Epidermal melanocyte (primary cell): ENCODE data around the gene SIGLEC8.
A peak's percentile ranks its signal among the peaks of the same experiment; 100 is the strongest.
"Not testable (repeated sequence)": the region's sequence is repeated elsewhere in the genome, so short reads cannot be mapped to it uniquely, and the experiment has no call there.

Experiments
- DNase-seq: peaks from one replicate; pipeline ENCODE4 v3.0.0; 2011; ENCODE audit warnings: low spot score; ENCODE audit not compliant: insufficient read length

Gene SIGLEC8

GRCh38 chr19:51448011-51448410, 10.2 kb downstream of the SIGLEC8 start:
- no peak for DNase-seq

DNA sequence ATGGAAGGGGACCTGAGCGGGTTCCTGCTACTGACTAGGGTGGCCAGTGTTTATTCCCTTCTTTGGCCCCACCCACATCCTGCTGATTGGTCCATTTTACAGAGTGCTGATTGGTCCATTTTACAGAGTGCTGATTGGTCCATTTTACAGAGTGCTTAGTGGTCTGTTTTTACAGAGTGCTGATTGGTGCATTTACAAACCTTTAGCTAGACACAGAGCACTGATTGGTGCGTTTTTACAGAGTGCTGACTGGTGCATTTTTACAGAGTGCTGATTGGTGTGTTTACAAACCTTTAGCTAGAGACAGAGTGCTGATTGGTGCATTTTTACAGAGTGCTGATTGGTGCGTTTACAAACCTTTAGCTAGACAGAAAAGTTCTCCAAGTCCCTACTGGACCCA, 10.7 kb downstream of the SIGLEC8 start:
- not testable (repeated sequence) for DNase-seq

GRCh38 chr19:51441410-51442390, 16.6 kb downstream of the SIGLEC8 start:
- no peak for DNase-seq

DNA sequence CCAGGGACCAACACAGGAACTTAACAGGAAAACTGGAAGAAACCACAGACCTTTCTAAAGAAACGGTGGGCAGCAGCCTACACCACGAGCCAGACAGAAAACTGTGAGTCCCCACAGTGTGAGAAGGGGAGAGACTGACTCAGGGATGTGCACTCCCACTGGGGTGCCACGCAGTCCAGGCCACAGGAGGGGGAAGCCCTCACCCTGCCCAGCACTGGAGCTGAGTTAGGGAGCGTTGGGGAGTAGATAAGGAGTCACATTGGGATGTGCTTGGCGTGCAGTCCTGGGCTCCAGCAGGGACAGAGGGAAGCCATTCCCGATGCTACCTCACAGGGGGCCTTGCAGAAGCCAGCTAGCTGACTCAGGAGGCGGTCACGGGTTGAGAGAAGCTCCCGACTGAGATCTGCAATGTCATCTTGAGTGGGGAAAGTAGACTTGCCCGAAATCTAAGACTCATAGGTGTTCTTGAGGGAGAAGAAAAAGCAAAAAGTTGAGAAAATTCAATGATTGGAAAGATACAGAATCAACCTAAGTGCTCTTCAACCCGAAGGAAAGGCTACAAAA, 17.3 kb downstream of the SIGLEC8 start:
- DNase-seq: no peak

GRCh38 chr19:51440052-51440451, 18.2 kb downstream of the SIGLEC8 start:
- DNase-seq: no peak

DNA sequence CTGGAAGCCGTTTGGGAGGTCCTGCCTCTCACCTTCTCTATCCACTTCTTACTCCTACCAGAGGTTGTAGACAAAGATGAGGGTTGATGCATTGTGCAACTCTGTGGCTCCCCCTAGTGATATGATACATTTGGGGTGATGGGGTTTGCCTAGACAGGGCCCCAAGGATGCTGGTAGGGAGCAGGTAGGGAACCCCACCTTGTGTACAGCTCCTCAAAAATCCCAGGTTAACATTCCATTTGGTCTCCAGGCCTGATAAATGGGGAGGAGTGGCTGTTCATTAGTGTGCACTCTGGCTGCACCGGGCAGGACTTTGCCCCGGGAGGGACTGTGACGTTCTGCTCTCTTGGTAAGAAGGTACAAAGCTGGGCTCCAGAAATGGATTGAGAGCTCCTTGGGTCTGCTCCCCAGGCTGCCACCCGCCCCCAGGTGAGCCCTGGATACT, 19.2 kb downstream of the SIGLEC8 start:
- DNase-seq: no peak

DNA sequence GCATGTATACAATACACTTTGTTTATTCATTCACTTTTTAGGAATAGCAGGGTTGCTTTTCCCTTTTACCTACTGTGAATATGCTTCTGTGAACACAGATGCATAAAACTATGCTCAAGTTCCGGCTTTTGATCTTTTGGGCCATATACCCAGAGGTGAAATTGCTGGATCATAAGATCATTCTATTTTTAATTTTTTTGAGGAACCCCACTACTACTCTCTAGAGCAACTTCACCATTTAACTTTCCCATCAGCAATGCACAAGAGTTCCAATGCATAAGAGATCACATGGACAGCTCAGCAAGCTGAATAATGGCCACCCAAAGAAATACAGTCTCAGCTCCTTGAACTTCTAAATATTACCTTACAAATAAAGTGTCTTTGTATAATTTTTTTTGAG, 23.8 kb downstream of the SIGLEC8 start:
- DNase-seq: no peak

GRCh38 chr19:51433043-51433442, 25.2 kb downstream of the SIGLEC8 start:
- DNase-seq: no peak

- DNase-seq: no peak
Observed at GRCh38 chr19:51431124-51431523, 27.1 kb downstream of the SIGLEC8 start.

GRCh38 chr19:51430221-51430620, 28.0 kb downstream of the SIGLEC8 start:
- no peak for DNase-seq

DNA sequence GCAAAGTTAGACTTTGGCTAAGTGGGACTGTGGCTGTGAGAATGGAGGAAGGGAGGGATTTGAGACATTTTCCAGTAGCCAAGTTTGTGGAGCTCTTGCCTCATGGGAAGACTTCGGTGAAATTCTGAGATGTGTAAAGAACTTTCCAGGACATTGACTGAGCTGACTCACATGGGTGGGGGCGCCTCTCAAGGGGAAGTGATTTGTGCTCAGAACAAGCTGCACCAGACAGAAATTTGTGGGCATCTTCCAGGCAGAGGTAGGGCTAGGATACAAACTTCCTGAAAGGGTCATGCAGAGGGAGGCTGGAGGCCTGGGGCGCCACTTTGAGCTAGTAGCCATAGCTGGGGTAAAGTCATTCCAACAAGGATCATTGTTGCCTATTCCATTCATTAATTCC, 31.1 kb downstream of the SIGLEC8 start:
- DNase-seq: no peak

DNA sequence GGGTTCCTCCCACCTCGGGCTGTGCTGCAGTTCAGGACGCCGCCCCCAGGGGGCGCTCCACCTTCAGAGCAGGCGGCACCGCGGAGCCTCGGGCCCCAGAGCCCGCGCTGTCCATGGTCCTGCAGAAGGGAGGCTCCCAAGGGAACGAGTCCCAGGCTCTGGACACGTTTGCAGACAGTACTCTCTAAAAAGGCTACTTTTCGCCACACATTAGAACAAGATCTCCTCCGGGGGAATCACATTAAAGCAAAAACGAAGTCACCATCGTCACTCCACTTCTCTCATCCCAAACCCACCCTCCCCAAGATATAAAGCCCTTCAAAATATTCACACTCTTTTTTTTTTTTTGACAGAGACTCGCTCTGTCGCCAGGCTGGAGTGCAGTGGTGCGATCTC, 36.2 kb downstream of the SIGLEC8 start:
- DNase-seq: peak; percentile 44

GRCh38 chr19:51421229-51422052, 36.8 kb downstream of the SIGLEC8 start:
- DNase-seq: no peak

- DNase-seq: not testable (repeated sequence)
Observed at GRCh38 chr19:51420511-51420910, 37.7 kb downstream of the SIGLEC8 start.

DNA sequence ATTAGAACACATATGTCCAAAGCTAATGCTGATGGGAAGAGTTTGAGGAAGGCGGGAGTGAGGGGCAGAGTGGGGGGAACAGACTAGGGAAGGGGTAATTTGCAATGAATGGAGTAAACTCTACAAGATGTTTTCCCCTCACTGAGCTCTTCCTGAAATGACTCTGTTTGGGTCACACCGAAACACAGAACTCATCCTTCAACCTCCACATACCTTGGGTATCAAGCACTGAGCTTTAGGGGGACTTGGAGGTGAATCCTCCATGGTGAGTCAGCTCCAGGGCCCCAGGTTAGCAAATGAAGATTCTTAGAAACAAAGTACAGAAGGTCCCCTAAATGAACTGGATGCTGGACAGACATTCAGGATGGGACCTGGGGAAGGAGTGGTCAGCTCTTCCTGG, 39.5 kb downstream of the SIGLEC8 start:
- DNase-seq: no peak

GRCh38 chr19:51417810-51418157, 40.5 kb downstream of the SIGLEC8 start:
- DNase-seq: no peak

DNA sequence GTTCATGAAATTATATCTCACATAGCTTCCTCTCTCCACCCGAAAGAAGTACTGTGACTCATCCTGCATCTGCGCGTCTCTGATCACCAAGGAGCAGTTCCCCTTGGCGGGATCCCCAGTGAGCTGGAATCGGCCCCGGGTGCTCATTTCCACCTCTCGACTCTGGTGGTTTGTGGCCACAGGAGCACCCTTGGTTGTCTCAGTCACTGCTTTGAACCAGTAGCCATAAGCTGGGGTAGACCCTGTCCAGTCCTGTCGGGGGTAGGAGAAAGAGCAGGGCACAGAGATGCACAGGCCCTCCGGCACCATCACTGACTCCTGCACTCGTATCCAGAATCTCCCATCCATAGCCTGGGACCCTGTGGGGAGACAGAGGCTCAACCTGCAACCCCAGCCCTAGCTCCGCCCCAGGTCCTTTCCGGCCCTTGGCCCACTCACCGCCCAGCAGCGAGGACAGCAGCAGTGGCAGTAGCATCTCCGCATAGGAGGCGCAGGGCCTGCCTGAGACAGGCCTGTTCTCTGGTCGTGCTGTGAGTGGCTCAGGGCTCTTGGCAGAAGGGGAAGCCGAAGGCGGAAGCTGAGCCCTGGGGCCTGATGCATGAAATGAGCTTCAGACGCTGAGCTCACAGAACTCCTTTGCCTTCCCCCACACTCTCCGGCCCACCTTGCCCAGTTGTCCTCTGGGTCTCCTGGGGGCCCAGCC, 41.0 kb downstream of the SIGLEC8 start, which contains the start of gene SIGLEC10:
TSS of gene SIGLEC10 (minus strand) at position 536 of the 703 bp plus-strand sequence. CDS start at position 475, 61 bp downstream.
- no peak for DNase-seq

- DNase-seq: not testable (repeated sequence)
Observed at GRCh38 chr19:51416422-51416821, 41.8 kb downstream of the SIGLEC8 start.

- no peak for DNase-seq
Observed at GRCh38 chr19:51415187-51415586, 43.1 kb downstream of the SIGLEC8 start.

- DNase-seq: no peak
Observed at GRCh38 chr19:51410950-51411748, 47.1 kb downstream of the SIGLEC8 start.
